Amniotic epithelial cell (primary cell): Measurements from ENCODE around the gene GSTM5.

Source experiments
- DNase-seq: peaks from one replicate; pipeline ENCODE4 v3.0.0-alpha.2; 2010; ENCODE audit warnings: low read depth

GSTM5 gene

GRCh38 chr1:109761227-109762038 lies 49.4 kb downstream of the GSTM5 start:
- peak; percentile 41 for DNase-seq

GRCh38 chr1:109762039-109762585 lies 50.1 kb downstream of the GSTM5 start:
- DNase-seq, result no peak

GRCh38 chr1:109762821-109763645 lies 51.0 kb downstream of the GSTM5 start:
- peak; percentile 95 for DNase-seq

GRCh38 chr1:109763646-109764415 lies 51.8 kb downstream of the GSTM5 start, which contains the start of gene EPS8L3:
TSS of gene EPS8L3 (minus strand) at chr1:109763923. CDS start at chr1:109761749, 2,174 bp downstream.
- DNase-seq, result no peak

- no peak for DNase-seq
Observed at GRCh38 chr1:109764561-109765482, 52.8 kb downstream of the GSTM5 start.

- DNase-seq, result no peak
Observed at GRCh38 chr1:109765483-109765815, 53.4 kb downstream of the GSTM5 start.

GRCh38 chr1:109765896-109766615 lies 54.0 kb downstream of the GSTM5 start:
- DNase-seq, result peak; percentile 31

- peak; percentile 83 for DNase-seq
Observed at GRCh38 chr1:109766991-109767636, 55.1 kb downstream of the GSTM5 start.
